ENCODE data around the gene POLR2F.
A peak's percentile ranks its signal among the peaks of the same experiment; 100 is the strongest.
"Not testable (repeated sequence)": the region's sequence is repeated elsewhere in the genome, so short reads cannot be mapped to it uniquely, and the experiment has no call there.

POLR2F gene

GRCh38 chr22:37951305-37951704, 2.2 kb upstream of the POLR2F start:
- Histone ChIP-seq H3K27me3 (peaks cover 26% of the 10 kb centered on the region), H3K9me3 (no peaks in the 10 kb centered on the region), H3K36me3 (no peaks in the 10 kb centered on the region), H3K4me3 (ENCODE audit: low read depth in 1 of 2, low read length in 1 of 2) (no peak overlapping the region), H3K27ac (no peak overlapping the region), H3K4me1 (ENCODE audit: control insufficient read depth in 1 of 2, insufficient read depth in 1 of 2, low read depth in 1 of 2, low read length in 1 of 2) (peaks cover 23 to 24% of the 10 kb centered on the region in 2 experiments)
- no peak for TF ChIP-seq CTCF (IDR thresholded peaks at IDR 0.05)

- Histone ChIP-seq H3K27me3 (peaks cover 26% of the 10 kb centered on the region), H3K4me1 (ENCODE audit: control insufficient read depth in 1 of 2, insufficient read depth in 1 of 2, low read depth in 1 of 2, low read length in 1 of 2) (peaks cover 23 to 24% of the 10 kb centered on the region in 2 experiments), H3K4me3 (ENCODE audit: low read depth in 1 of 2, low read length in 1 of 2) (peak overlapping the region; percentile 78 to 83), H3K36me3 (peaks cover 13% of the 10 kb centered on the region)
- not testable (repeated sequence) for H3K27ac ChIP-seq, H3K9me3 ChIP-seq
These were observed 870 bp upstream of the POLR2F start for GRCh38 chr22:37952629-37953028.

GRCh38 chr22:37953062-37953436, 450 bp upstream of the POLR2F start:
- Histone ChIP-seq H3K27me3 (peaks cover 26% of the 10 kb centered on the region), H3K9me3 (no peaks in the 10 kb centered on the region), H3K27ac (peak overlapping the region; percentile 63), H3K4me1 (ENCODE audit: control insufficient read depth in 1 of 2, insufficient read depth in 1 of 2, low read depth in 1 of 2, low read length in 1 of 2) (peaks cover 23 to 24% of the 10 kb centered on the region in 2 experiments), H3K4me3 (ENCODE audit: low read depth in 1 of 2, low read length in 1 of 2) (peak overlapping the region; percentile 78 to 83), H3K36me3 (peaks cover 16% of the 10 kb centered on the region)
- no peak for TF ChIP-seq CTCF (IDR thresholded peaks at IDR 0.05)

- H3K4me3 ChIP-seq (ENCODE audit: low read depth in 1 of 2, low read length in 1 of 2): peak overlapping the region in 1 of 2 experiments; percentile 78
- no peak overlapping the region for H3K27ac ChIP-seq
- peaks cover 23 to 24% of the 10 kb centered on the region in 2 experiments for H3K4me1 ChIP-seq (ENCODE audit: control insufficient read depth in 1 of 2, insufficient read depth in 1 of 2, low read depth in 1 of 2, low read length in 1 of 2)
- peaks cover 31% of the 10 kb centered on the region for H3K36me3 ChIP-seq
- H3K9me3 ChIP-seq: no peaks in the 10 kb centered on the region
- H3K27me3 ChIP-seq: peaks cover 26% of the 10 kb centered on the region
- no peak for TF ChIP-seq CTCF (IDR thresholded peaks at IDR 0.05)
These were observed 1.2 kb downstream of the POLR2F start for GRCh38 chr22:37954686-37955085.

GRCh38 chr22:37955825-37956397, 2.4 kb downstream of the POLR2F start:
- Histone ChIP-seq H3K27me3 (peaks cover 25% of the 10 kb centered on the region), H3K4me1 (ENCODE audit: control insufficient read depth in 1 of 2, insufficient read depth in 1 of 2, low read depth in 1 of 2, low read length in 1 of 2) (peaks cover 23 to 24% of the 10 kb centered on the region in 2 experiments), H3K36me3 (peaks cover 43% of the 10 kb centered on the region)
- not testable (repeated sequence) for H3K4me3 ChIP-seq (ENCODE audit: low read depth in 1 of 2, low read length in 1 of 2); H3K9me3 ChIP-seq; H3K27ac ChIP-seq

- Histone ChIP-seq H3K27ac (no peak overlapping the region), H3K4me1 (ENCODE audit: control insufficient read depth in 1 of 2, insufficient read depth in 1 of 2, low read depth in 1 of 2, low read length in 1 of 2) (peaks cover 23 to 24% of the 10 kb centered on the region in 2 experiments), H3K27me3 (peaks cover 12% of the 10 kb centered on the region), H3K4me3 (ENCODE audit: low read depth in 1 of 2, low read length in 1 of 2) (no peak overlapping the region), H3K9me3 (no peaks in the 10 kb centered on the region), H3K36me3 (peaks cover 56% of the 10 kb centered on the region)
- no peak for TF ChIP-seq CTCF (IDR thresholded peaks at IDR 0.05)
These were observed 3.7 kb downstream of the POLR2F start for GRCh38 chr22:37957232-37957631.
